GM12878 (cell line): ENCODE measurements around the gene ORC4. TPM values are rescaled to one million over a fixed set of nuclear protein-coding genes. Genes with fewer than 3 reads are reported as not detected.

Experiments
- CHD4 ChIP-seq: fragments of 200-600 bp; sonication (generic); IDR thresholded peaks from 2 replicates; pipeline ENCODE4 v1.6.1; 2016; ENCODE audit warnings: mild to moderate bottlenecking
- E2F8 ChIP-seq: fragments of 450-650 bp; IDR thresholded peaks from 2 replicates; pipeline ENCODE4 v1.6.1; 2018; ENCODE audit warnings: mild to moderate bottlenecking, low read depth, moderate library complexity; ENCODE audit not compliant: partially characterized antibody
- E4F1 ChIP-seq: fragments of 450-650 bp; IDR thresholded peaks from 2 replicates; pipeline ENCODE4 v1.6.1; 2018; ENCODE audit warnings: borderline replicate concordance, mild to moderate bottlenecking; ENCODE audit not compliant: partially characterized antibody
- PRDM15 ChIP-seq: fragments of 450-650 bp; formaldehyde crosslinking; IDR thresholded peaks from 2 replicates; pipeline ENCODE4 v1.4.0; 2020; ENCODE audit warnings: mild to moderate bottlenecking, moderate library complexity
- USF1 ChIP-seq: IDR thresholded peaks from 2 replicates; pipeline ENCODE4 v1.6.1; 2011; ENCODE audit warnings: borderline replicate concordance, low read depth, mild to moderate bottlenecking, moderate library complexity, mixed read lengths, low read length; ENCODE audit not compliant: insufficient read depth; ENCODE audit errors: extremely low read length
- ZSCAN29 ChIP-seq: fragments of 450-650 bp; IDR thresholded peaks from 2 replicates; pipeline ENCODE4 v1.6.1; 2017; ENCODE audit warnings: mild to moderate bottlenecking, moderate library complexity
- polyA plus RNA-seq, 11 experiments: library from polyadenylated mRNA; depleted of rRNA in 4 of 11; unstranded in 6 of 11; stranded (reverse) in 5 of 11; fragments of >200 nt; fragmentation: Nextera tagmentation in 4 of 11; fragmentation: Illumina TruSeq in 1 of 11; extraction: Ambion mirVana in 4 of 11; extraction: Trizol in 1 of 11; gene quantifications; 1 replicate in 1 of 11; 2 replicates in 10 of 11; pipeline versions ENCODE4 v1.2.1 to v1.2.3, GENCODE V29; 2011 to 2016; ENCODE audit warnings: inconsistent platforms in 2 of 11, missing spikeins in 2 of 11, low read depth in 1 of 11
- total RNA-seq, 4 experiments: library from RNA; depleted of rRNA in 3 of 4; stranded (reverse); fragments of >200 nt in 3 of 4; fragmentation: Illumina TruSeq in 1 of 4; extraction: Trizol in 1 of 4; gene quantifications; 2 replicates each; pipeline versions ENCODE4 v1.2.1 to v1.2.3, GENCODE V29; 2013 to 2021

Gene ORC4
- total and polyA plus RNA-seq, 10 of the 15 experiments (the other 5 are each of a cell fraction or from before 2014, with no cell fraction given), result 25.7 to 71.3 (median 52.1) TPM

GRCh38 chr2:147968571-147968970 is 52.0 kb downstream of the ORC4 start (continued):
- TF ChIP-seq PRDM15 (no peak), E4F1 (no peak), ZSCAN29 (no peak), CHD4 (no peak), E2F8 (no peak), USF1 (no peak)
